BLaER1 treated with 17β-estradiol and CSF1 and Interleukin-3, amounts not matched to agents 10 nM and 100 nM (cell line): Measurements from ENCODE around the gene ELOF1.
A peak's percentile ranks its signal among the peaks of the same experiment; 100 is the strongest.

Experiments used
- H3K27ac ChIP-seq, 11 experiments: shearing (Covaris generic); formaldehyde crosslinking; 2 replicates each; pipeline ENCODE4 v1.8.1; 2022
- H3K27me3 ChIP-seq, 11 experiments: shearing (Covaris generic); formaldehyde crosslinking; 2 replicates each; pipeline ENCODE4 v1.8.1; 2022
- H3K36me3 ChIP-seq, 11 experiments: shearing (Covaris generic); formaldehyde crosslinking; 2 replicates each; pipeline ENCODE4 v1.8.1; 2022
- H3K4me1 ChIP-seq, 10 experiments: shearing (Covaris generic); formaldehyde crosslinking; 2 replicates each; pipeline ENCODE4 v1.8.1; 2022
- H3K4me2 ChIP-seq, 11 experiments: shearing (Covaris generic); formaldehyde crosslinking; 2 replicates each; pipeline ENCODE4 v1.8.1; 2022
- H3K4me3 ChIP-seq, 10 experiments: shearing (Covaris generic); formaldehyde crosslinking; 2 replicates each; pipeline ENCODE4 v1.8.1; 2022
- H3K9ac ChIP-seq, 11 experiments: shearing (Covaris generic); formaldehyde crosslinking; 2 replicates each; pipeline ENCODE4 v1.8.1; 2022
- H3K9me3 ChIP-seq, 11 experiments: shearing (Covaris generic); formaldehyde crosslinking; replicated peaks in 1 of 11; 2 replicates each; pipeline ENCODE4 v1.8.1; 2022
- H4K20me1 ChIP-seq, 11 experiments: shearing (Covaris generic); formaldehyde crosslinking; 2 replicates each; pipeline ENCODE4 v1.8.1; 2022
- Cebpa-rat ChIP-seq, 11 experiments: shearing (Covaris generic); IDR thresholded peaks; 2 replicates each; pipeline ENCODE4 v1.8.1; 2022

The ELOF1 gene

DNA sequence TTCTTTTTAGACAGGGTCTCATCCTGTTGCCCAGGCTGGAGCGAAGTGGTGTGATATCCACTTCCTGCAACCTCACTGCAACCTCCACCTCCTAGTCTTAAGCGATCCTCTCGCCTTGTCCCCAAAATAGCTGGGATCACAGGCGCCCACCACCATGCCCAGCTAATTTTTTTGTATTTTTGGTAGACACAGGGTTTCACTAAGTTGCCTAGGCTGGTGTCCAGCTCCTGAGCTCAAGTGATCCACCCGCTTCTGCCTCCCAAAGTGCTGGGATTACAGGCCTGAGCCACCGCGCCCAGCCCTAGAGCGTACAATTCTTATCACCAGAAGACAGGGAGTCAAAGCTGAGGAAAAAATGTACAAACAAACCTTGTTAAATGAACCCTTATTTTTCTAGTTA is 4.5 kb upstream of the ELOF1 start:
- TF ChIP-seq Cebpa-rat (IDR thresholded peaks at IDR 0.05) = no peak
- peak overlapping the region in 2 of 11 experiments; percentile 24 to 67; a peak in 3 of 22 replicates for H3K4me2 ChIP-seq
- H4K20me1 ChIP-seq = peaks cover 0 to 4% (median 3%) of the 10 kb centered on the region in 11 experiments; a peak in 12 of 22 replicates
- H3K27ac ChIP-seq = no peak overlapping the region; a peak in 1 of 22 replicates
- no peaks in the 10 kb centered on the region for H3K36me3 ChIP-seq
- H3K9me3 ChIP-seq = no peaks in the 10 kb centered on the region
- H3K9ac ChIP-seq = no peak overlapping the region
- no peaks in the 10 kb centered on the region for H3K27me3 ChIP-seq
- no peak overlapping the region for H3K4me3 ChIP-seq
- H3K4me1 ChIP-seq = peaks cover 47 to 83% (median 60%) of the 10 kb centered on the region in 10 experiments

DNA sequence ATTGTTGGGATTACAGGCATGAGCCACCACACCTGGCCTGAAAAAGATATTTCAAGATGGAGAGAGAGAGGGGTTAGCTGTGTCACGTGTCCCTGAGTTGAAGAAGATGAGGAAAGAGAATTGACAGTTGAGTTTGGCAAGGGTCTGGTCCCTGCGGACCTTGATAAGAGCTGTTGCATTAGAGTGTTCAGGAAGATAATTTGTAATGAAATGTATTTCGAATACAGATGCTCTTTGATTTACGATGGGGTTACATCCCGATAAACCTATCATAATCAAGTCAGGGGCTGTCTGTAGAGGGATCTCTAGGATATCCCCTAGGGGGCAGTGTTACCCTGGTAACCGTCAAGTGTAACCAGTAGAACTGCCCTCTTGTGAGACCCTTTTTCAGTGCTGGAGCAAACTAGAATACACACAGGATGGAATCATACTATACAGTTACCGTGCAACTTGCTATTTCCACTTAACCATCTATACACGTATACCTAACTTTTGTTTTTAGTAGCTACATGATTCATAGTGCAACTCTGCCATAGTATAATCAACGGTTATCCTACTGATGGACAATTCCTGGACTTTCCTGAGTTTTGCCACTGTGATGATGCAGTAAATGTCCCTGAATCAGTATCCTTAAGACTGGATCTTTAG is 1.5 kb upstream of the ELOF1 start:
- Histone ChIP-seq H3K4me3 (peak overlapping the region in 1 of 10 experiments; percentile 96; a peak in 3 of 20 replicates), H3K4me2 (peak overlapping the region; percentile 81 to 99 (median 93)), H3K4me1 (peaks cover 54 to 82% (median 66%) of the 10 kb centered on the region in 10 experiments), H3K27ac (peak overlapping the region in 1 of 11 experiments; percentile 44; a peak in 2 of 22 replicates), H3K36me3 (peaks cover 0 to 15% (median 5%) of the 10 kb centered on the region in 11 experiments; a peak in 6 of 22 replicates), H4K20me1 (peaks cover 24 to 34% (median 32%) of the 10 kb centered on the region in 11 experiments; a peak in 21 of 22 replicates), H3K9me3 (no peaks in the 10 kb centered on the region), H3K9ac (peak overlapping the region in 2 of 11 experiments; percentile 77 to 84; a peak in 1 of 22 replicates), H3K27me3 (no peaks in the 10 kb centered on the region)
- TF ChIP-seq Cebpa-rat (IDR thresholded peaks at IDR 0.05) = no peak

DNA sequence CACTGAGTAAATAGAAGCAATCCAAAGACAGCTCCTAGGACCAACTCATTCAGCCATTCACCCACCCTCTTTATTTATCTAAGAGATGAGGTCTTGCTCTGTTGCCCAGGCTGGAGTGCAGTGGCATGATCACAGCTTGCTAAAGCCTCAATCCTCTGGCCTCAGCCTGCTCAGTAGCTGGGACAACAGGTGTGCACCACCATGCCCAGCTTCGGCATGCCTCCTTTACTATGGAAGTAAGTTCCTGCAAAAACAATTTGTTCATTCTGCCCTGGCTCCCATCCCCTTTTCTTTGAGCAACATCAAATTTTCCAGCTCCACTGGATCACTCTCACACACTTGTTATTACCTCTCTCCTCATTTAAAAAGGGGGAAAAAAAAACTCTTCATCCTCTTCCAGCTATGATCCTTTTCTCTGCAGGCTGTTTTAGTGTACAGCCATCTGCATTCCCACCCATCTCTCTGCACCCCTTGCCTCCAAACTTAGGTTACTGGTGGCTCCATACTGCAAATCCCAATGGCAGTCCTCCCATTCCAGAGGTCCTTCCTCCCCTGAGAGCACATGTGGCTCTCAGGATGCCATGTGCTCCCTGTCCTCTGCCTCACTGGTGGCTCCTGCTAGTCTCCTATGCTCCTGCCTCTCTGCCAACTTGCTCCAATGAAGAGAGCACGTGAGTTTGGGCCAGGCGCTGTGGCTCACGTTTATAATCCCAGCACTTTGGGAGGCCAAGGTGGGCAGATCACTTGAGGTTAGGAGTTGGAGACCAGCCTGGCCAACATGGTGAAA is 2.2 kb downstream of the ELOF1 start:
- H3K27me3 ChIP-seq = no peaks in the 10 kb centered on the region
- H3K9me3 ChIP-seq = no peaks in the 10 kb centered on the region
- H3K36me3 ChIP-seq = peaks cover 23 to 50% (median 38%) of the 10 kb centered on the region in 11 experiments; a peak in 21 of 22 replicates
- H3K9ac ChIP-seq = 0 out of 22 replicates have a peak overlapping the region, but pooled peaks of 4 of the 11 experiments have one; percentile 11 to 32 (median 27)
- TF ChIP-seq Cebpa-rat (IDR thresholded peaks at IDR 0.05) = no peak
- H4K20me1 ChIP-seq = peaks cover 50 to 70% (median 68%) of the 10 kb centered on the region in 11 experiments; a peak in 21 of 22 replicates
- no peak overlapping the region for H3K4me3 ChIP-seq
- H3K4me1 ChIP-seq = peaks cover 45 to 82% (median 74%) of the 10 kb centered on the region in 10 experiments
- peak overlapping the region; percentile 6 to 99 (median 92); a peak in 19 of 22 replicates for H3K4me2 ChIP-seq
- no peak overlapping the region for H3K27ac ChIP-seq

DNA sequence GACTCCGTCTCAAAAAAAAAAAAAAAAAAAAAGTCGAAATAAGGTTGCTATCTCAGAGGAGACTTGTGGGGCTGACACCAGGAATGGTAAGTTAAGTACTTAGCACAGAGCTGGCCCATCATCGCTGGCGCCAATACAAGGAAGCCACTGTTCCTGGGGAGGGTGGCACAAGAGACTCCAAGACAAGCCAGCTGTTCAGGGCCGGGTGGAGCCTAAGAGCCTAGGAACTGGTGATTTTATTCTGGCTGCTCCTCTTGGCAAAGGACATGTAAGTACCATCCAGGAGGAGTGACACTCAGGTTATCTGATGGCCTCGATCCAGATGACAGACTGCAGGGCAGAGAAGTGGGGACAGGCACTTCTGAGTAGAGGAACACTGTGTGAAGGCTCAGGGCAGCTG is 3.8 kb downstream of the ELOF1 start:
- Histone ChIP-seq H3K9ac (peak overlapping the region in 1 of 11 experiments; percentile 24; a peak in 1 of 22 replicates), H3K36me3 (peaks cover 24 to 58% (median 43%) of the 10 kb centered on the region in 11 experiments; a peak in 21 of 22 replicates), H3K4me2 (peak overlapping the region in 10 of 11 experiments; percentile 1 to 88 (median 42); a peak in 5 of 22 replicates), H3K9me3 (no peaks in the 10 kb centered on the region), H3K27me3 (no peaks in the 10 kb centered on the region), H3K27ac (no peak overlapping the region), H3K4me1 (peaks cover 41 to 75% (median 68%) of the 10 kb centered on the region in 10 experiments), H3K4me3 (no peak overlapping the region), H4K20me1 (peaks cover 50 to 77% (median 68%) of the 10 kb centered on the region in 11 experiments; a peak in 21 of 22 replicates)
- TF ChIP-seq Cebpa-rat (IDR thresholded peaks at IDR 0.05) = no peak

DNA sequence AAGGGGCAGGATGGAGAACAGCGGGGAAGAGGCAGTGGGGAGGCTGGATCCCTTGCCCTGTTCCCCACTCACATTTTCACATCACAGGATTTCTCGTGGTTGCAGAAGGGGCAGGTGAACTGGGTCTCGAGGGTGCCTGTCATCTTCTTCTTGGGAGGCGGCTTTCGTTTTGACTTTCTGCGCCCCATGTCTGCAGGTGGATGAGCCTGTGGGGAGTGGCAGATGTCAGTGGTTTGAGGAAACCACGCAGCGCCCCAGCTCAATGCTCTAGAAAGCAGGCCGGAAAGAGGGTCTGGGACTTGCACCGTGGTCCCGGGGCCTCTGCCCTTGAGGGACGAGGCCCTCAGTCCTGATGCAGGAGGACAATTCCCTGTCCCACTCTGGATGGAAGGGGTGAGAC is 4.9 kb downstream of the ELOF1 start:
- H3K36me3 ChIP-seq = peaks cover 24 to 58% (median 43%) of the 10 kb centered on the region in 11 experiments; a peak in 21 of 22 replicates
- H3K4me3 ChIP-seq = no peak overlapping the region
- H3K4me1 ChIP-seq = peaks cover 32 to 66% (median 59%) of the 10 kb centered on the region in 10 experiments
- H3K9ac ChIP-seq = peak overlapping the region in 6 of 11 experiments; percentile 10 to 52 (median 16); a peak in 7 of 22 replicates
- H3K9me3 ChIP-seq = no peaks in the 10 kb centered on the region
- H3K27me3 ChIP-seq = no peaks in the 10 kb centered on the region
- H3K27ac ChIP-seq = no peak overlapping the region; a peak in 1 of 22 replicates
- TF ChIP-seq Cebpa-rat (IDR thresholded peaks at IDR 0.05) = no peak
- peak overlapping the region in 10 of 11 experiments; percentile 15 to 88 (median 68); a peak in 20 of 22 replicates for H3K4me2 ChIP-seq
- H4K20me1 ChIP-seq = peaks cover 50 to 77% (median 68%) of the 10 kb centered on the region in 11 experiments; a peak in 21 of 22 replicates

DNA sequence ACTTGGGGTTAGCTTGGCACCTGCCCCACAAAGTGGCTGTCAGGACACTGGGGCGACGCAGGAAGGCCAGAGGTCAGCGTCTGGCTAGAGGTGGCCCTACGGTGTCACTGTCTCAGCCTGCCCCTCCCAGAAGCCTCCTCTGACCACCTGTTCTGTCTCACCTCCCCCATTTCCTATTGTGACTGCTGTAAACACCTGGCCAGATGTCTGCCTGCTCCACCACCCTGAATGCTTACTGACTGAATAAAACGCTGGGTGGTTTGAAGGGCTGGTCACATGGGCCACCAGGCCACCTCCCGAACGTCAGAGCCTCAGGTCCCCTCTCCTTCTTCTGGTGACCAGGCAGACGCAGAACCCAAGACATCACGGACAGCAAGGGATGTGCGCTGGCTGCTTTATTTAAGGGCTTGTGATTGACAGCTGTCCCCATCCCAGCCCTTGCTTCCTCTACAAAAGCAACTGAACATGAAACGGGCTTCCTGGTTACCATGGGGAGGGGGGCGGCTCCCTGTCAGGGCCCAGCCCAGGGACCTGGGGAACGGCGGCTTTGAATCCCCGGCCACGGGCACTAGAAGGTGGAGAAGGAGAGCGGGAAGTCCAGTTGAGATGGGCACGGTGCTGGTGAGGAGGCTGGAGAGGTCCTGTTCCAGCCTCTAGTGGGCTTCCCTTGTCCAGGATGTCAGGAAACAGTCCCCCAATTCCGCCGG is 6.2 kb downstream of the ELOF1 start:
- H3K4me1 ChIP-seq = peaks cover 25 to 58% (median 52%) of the 10 kb centered on the region in 10 experiments
- no peaks in the 10 kb centered on the region for H3K27me3 ChIP-seq
- no peak overlapping the region for H3K4me3 ChIP-seq
- peaks cover 45 to 67% (median 59%) of the 10 kb centered on the region in 11 experiments; a peak in 21 of 22 replicates for H4K20me1 ChIP-seq
- peak overlapping the region in 9 of 11 experiments; percentile 35 to 88 (median 69); a peak in 17 of 22 replicates for H3K4me2 ChIP-seq
- H3K9ac ChIP-seq = peak overlapping the region in 5 of 11 experiments; percentile 7 to 56 (median 45); a peak in 6 of 22 replicates
- no peak for TF ChIP-seq Cebpa-rat (IDR thresholded peaks at IDR 0.05)
- peaks cover 24 to 58% (median 43%) of the 10 kb centered on the region in 11 experiments; a peak in 21 of 22 replicates for H3K36me3 ChIP-seq
- no peaks in the 10 kb centered on the region for H3K9me3 ChIP-seq
- H3K27ac ChIP-seq = no peak overlapping the region

DNA sequence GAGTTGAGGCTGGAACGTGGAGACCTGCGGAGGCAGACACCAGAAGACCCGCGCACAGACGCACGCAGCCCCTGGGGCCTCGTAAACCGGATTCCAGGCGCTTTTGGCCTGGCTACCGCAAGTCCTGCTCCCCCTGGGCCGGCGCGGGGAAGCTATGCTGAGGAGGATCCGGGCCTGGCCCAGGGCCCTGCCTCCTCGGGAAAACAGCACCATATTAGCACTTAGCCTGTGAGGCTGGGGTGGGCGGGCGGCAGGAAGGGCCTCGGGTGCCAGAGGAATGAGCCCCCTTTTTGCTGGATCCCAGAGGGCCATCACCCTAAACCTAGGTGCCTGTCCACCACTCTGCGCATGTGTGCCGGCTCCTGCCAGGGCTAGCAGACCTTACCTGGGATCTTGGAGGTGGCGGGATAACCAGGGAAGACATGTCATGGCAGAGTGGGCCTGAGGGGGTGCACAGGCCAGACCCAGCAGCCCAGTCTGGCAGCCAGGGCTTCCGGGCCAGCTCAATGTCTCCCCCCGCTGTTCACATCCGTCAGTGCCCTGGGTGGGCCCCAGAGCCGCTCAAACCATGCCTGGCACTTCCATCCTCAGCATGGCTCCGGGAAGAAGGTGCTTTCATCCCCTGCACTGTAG is 7.3 kb downstream of the ELOF1 start:
- peak overlapping the region in 2 of 11 experiments; percentile 45 to 56; a peak in 1 of 22 replicates for H3K9ac ChIP-seq
- H4K20me1 ChIP-seq = peaks cover 37 to 56% (median 48%) of the 10 kb centered on the region in 11 experiments; a peak in 21 of 22 replicates
- H3K4me1 ChIP-seq = peaks cover 14 to 48% (median 41%) of the 10 kb centered on the region in 10 experiments; a peak in 19 of 20 replicates
- no peak overlapping the region for H3K27ac ChIP-seq
- TF ChIP-seq Cebpa-rat (IDR thresholded peaks at IDR 0.05) = no peak
- peaks cover 24 to 53% (median 39%) of the 10 kb centered on the region in 11 experiments; a peak in 21 of 22 replicates for H3K36me3 ChIP-seq
- H3K4me2 ChIP-seq = peak overlapping the region in 4 of 11 experiments; percentile 66 to 88 (median 72); a peak in 5 of 22 replicates
- no peak overlapping the region for H3K4me3 ChIP-seq
- H3K9me3 ChIP-seq = no peaks in the 10 kb centered on the region
- H3K27me3 ChIP-seq = no peaks in the 10 kb centered on the region
